Measurements from ENCODE around the gene TMEM161A.
"Not testable (repeated sequence)": the region's sequence is repeated elsewhere in the genome, so short reads cannot be mapped to it uniquely, and the experiment has no call there.

GRCh38 chr19:19148504-19148903, 10.2 kb upstream of the TMEM161A start:
- TF ChIP-seq NR1H2 (CRISPR knock-in tag; IDR thresholded peaks at IDR 0.05); E2F5 (CRISPR knock-in tag; IDR thresholded peaks at IDR 0.05); CBFB (CRISPR knock-in tag; IDR thresholded peaks at IDR 0.05; ENCODE audit: low read depth); FOXJ3 (CRISPR knock-in tag; IDR thresholded peaks at IDR 0.05; ENCODE audit: borderline replicate concordance); IRF2 (CRISPR knock-in tag; IDR thresholded peaks at IDR 0.05; ENCODE audit: borderline replicate concordance, low read depth); TEAD4 (CRISPR knock-in tag; IDR thresholded peaks at IDR 0.05): not testable (repeated sequence)
- TF ChIP-seq, protein P1, sequence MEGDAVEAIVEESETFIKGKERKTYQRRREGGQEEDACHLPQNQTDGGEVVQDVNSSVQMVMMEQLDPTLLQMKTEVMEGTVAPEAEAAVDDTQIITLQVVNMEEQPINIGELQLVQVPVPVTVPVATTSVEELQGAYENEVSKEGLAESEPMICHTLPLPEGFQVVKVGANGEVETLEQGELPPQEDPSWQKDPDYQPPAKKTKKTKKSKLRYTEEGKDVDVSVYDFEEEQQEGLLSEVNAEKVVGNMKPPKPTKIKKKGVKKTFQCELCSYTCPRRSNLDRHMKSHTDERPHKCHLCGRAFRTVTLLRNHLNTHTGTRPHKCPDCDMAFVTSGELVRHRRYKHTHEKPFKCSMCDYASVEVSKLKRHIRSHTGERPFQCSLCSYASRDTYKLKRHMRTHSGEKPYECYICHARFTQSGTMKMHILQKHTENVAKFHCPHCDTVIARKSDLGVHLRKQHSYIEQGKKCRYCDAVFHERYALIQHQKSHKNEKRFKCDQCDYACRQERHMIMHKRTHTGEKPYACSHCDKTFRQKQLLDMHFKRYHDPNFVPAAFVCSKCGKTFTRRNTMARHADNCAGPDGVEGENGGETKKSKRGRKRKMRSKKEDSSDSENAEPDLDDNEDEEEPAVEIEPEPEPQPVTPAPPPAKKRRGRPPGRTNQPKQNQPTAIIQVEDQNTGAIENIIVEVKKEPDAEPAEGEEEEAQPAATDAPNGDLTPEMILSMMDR (IDR thresholded peaks at IDR 0.05): not testable (repeated sequence)
- TF ChIP-seq, protein P2, sequence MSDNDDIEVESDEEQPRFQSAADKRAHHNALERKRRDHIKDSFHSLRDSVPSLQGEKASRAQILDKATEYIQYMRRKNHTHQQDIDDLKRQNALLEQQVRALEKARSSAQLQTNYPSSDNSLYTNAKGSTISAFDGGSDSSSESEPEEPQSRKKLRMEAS (CRISPR knock-in tag; IDR thresholded peaks at IDR 0.05): not testable (repeated sequence)
